GM23338 (cell line): Measurements from ENCODE around the gene FHIT. TPM values are rescaled to one million over a fixed set of nuclear protein-coding genes. Genes with fewer than 3 reads are reported as not detected.

ENCODE experiments used
- ATAC-seq: fragments of 200-7000 bp; cut with Tn5 transposase; 3 replicates; pipeline ENCODE4 v1.9.1; 2020
- DNase-seq: peaks from one replicate; pipeline ENCODE4 v3.0.0-alpha.2; 2015; ENCODE audit warnings: low spot score
- H2AFZ ChIP-seq: fragments of 200-600 bp; sonication (generic); 2 replicates; pipeline ENCODE4 v1.8.0; 2016; ENCODE audit warnings: antibody characterized with exemption, mild to moderate bottlenecking, moderate library complexity
- H3F3A ChIP-seq: fragments of 200-600 bp; sonication (generic); replicated peaks from 2 replicates; pipeline ENCODE4 v1.8.0; 2017; ENCODE audit warnings: antibody characterized with exemption, mixed run types, low read depth
- H3K27ac ChIP-seq: fragments of 200-600 bp; sonication (generic); 2 replicates; pipeline ENCODE4 v1.6.1; 2016; ENCODE audit warnings: low read depth
- H3K27me3 ChIP-seq: fragments of 200-600 bp; sonication (generic); 2 replicates; pipeline ENCODE4 v1.8.0; 2016; ENCODE audit warnings: mild to moderate bottlenecking, mixed run types, moderate library complexity; ENCODE audit not compliant: insufficient read depth
- H3K36me3 ChIP-seq: fragments of 200-600 bp; sonication (generic); 2 replicates; pipeline ENCODE4 v1.8.0; 2016; ENCODE audit warnings: mild to moderate bottlenecking; ENCODE audit not compliant: insufficient read depth
- H3K4me1 ChIP-seq: fragments of 200-600 bp; sonication (generic); 2 replicates; pipeline ENCODE4 v1.8.0; 2016; ENCODE audit warnings: mild to moderate bottlenecking, moderate library complexity; ENCODE audit not compliant: insufficient read depth
- H3K4me2 ChIP-seq: fragments of 200-600 bp; sonication (generic); 2 replicates; pipeline ENCODE4 v1.7.1; 2017; ENCODE audit warnings: mixed run types
- H3K4me3 ChIP-seq: fragments of 200-600 bp; sonication (generic); 2 replicates; pipeline ENCODE4 v1.6.1; 2016; ENCODE audit warnings: mixed run types
- H3K79me2 ChIP-seq: fragments of 200-600 bp; sonication (generic); replicated peaks from 2 replicates; pipeline ENCODE4 v1.8.0; 2017; ENCODE audit warnings: mild to moderate bottlenecking; ENCODE audit not compliant: insufficient read depth
- H3K9me2 ChIP-seq: fragments of 200-600 bp; sonication (generic); 2 replicates; pipeline ENCODE4 v1.8.0; 2017; ENCODE audit not compliant: insufficient read depth
- H4K20me1 ChIP-seq: fragments of 200-600 bp; sonication (generic); replicated peaks from 2 replicates; pipeline ENCODE4 v1.8.0; 2017; ENCODE audit warnings: mild to moderate bottlenecking; ENCODE audit not compliant: insufficient read depth
- H3K27ac Mint-ChIP-seq: 2 replicates; pipeline ENCODE4 v1.8.0; 2020; ENCODE audit warnings: inconsistent platforms, mild to moderate bottlenecking, moderate library complexity, mixed read lengths
- H3K27me3 Mint-ChIP-seq: 3 replicates; pipeline ENCODE4 v1.8.0; 2022; ENCODE audit warnings: low read depth, mild to moderate bottlenecking, moderate library complexity, mixed read lengths, inconsistent platforms; ENCODE audit not compliant: insufficient read depth, poor library complexity
- H3K36me3 Mint-ChIP-seq: 3 replicates; pipeline ENCODE4 v1.8.0; 2021; ENCODE audit warnings: low read depth, mild to moderate bottlenecking, inconsistent platforms, moderate library complexity, mixed read lengths
- H3K4me1 Mint-ChIP-seq: 3 replicates; pipeline ENCODE4 v1.8.0; 2020; ENCODE audit warnings: mild to moderate bottlenecking, inconsistent platforms, mixed read lengths
- H3K4me3 Mint-ChIP-seq: 3 replicates; pipeline ENCODE4 v1.8.0; 2021; ENCODE audit warnings: moderate library complexity, mild to moderate bottlenecking, inconsistent platforms, mixed read lengths
- H3K9me3 Mint-ChIP-seq: 3 replicates; pipeline ENCODE4 v1.8.0; 2020; ENCODE audit warnings: moderate library complexity, mild to moderate bottlenecking, inconsistent platforms, mixed read lengths
- CREB1 ChIP-seq: fragments of 250-450 bp; sonication (Bioruptor Pico); IDR thresholded peaks from 2 replicates; pipeline ENCODE4 v1.5.0; 2020; ENCODE audit warnings: low read depth, mild to moderate bottlenecking, moderate library complexity
- ZNF114 ChIP-seq: fragments of 250-450 bp; sonication (Bioruptor Pico); IDR thresholded peaks from 2 replicates; pipeline ENCODE4 v1.5.0; 2020; ENCODE audit warnings: mild to moderate bottlenecking, moderate library complexity
- ZNF331 ChIP-seq: fragments of 250-450 bp; sonication (Bioruptor Pico); IDR thresholded peaks from 2 replicates; pipeline ENCODE4 v1.5.0; 2020; ENCODE audit warnings: low read depth, mild to moderate bottlenecking, moderate library complexity
- ZNF462 ChIP-seq: fragments of 250-450 bp; sonication (Bioruptor Pico); IDR thresholded peaks from 2 replicates; pipeline ENCODE4 v1.5.0; 2020; ENCODE audit warnings: mild to moderate bottlenecking, moderate library complexity
- polyA plus RNA-seq: library from polyadenylated mRNA; unstranded; fragments of >200 nt; fragmentation: Nextera tagmentation; extraction: Ambion mirVana; gene quantifications from 2 replicates; pipeline ENCODE4 v1.2.1, GENCODE V29; 2016
- total RNA-seq: library from RNA; depleted of rRNA; stranded (reverse); fragments of >200 nt; shearing (Covaris generic); gene quantifications from 2 replicates; pipeline ENCODE4 v1.2.3, GENCODE V29; 2014
- TF ChIP-seq, protein P1 (sequence below): IDR thresholded peaks from 2 replicates; pipeline ENCODE4 v1.6.1; 2016; ENCODE audit warnings: antibody characterized with exemption
- TF ChIP-seq, protein P2 (sequence below), 2 experiments: fragments of 200-600 bp in 1 of 2; sonication (generic) in 1 of 2; conservative IDR thresholded peaks; 2 replicates each; pipeline versions ENCODE4 v1.5.1 to v1.6.1; 2016 to 2017; ENCODE audit warnings: antibody characterized with exemption in 2 of 2, low read depth in 2 of 2, mild to moderate bottlenecking in 2 of 2, moderate library complexity in 1 of 2

The FHIT gene
- total and polyA plus RNA-seq, 2 experiments from 2014 or later, result 3.0 to 8.3 TPM

DNA sequence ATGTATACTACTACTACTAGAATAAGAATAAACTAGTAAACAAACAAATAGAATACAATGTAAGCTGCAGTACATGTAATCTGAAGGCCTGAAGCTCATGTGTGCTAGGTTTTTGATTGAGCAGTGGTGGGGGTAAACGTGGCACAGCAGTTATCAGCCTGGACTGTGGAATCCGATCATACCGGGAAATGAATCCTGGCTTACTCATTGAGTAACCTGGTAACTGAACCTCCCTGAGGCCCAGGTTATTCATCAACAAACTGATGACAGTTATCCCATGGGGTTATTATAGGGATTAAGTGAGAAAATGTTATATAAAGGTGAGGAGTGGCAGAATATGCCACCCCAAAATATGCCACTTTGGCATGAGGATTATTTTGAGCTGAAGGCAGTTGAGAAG is 339.1 kb downstream of the FHIT start (continued):
- TF ChIP-seq, protein P1, sequence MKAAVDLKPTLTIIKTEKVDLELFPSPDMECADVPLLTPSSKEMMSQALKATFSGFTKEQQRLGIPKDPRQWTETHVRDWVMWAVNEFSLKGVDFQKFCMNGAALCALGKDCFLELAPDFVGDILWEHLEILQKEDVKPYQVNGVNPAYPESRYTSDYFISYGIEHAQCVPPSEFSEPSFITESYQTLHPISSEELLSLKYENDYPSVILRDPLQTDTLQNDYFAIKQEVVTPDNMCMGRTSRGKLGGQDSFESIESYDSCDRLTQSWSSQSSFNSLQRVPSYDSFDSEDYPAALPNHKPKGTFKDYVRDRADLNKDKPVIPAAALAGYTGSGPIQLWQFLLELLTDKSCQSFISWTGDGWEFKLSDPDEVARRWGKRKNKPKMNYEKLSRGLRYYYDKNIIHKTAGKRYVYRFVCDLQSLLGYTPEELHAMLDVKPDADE, result no peak
- TF ChIP-seq ZNF462, result no peak
- no peak for TF ChIP-seq CREB1 (CRISPR knock-in tag)

DNA sequence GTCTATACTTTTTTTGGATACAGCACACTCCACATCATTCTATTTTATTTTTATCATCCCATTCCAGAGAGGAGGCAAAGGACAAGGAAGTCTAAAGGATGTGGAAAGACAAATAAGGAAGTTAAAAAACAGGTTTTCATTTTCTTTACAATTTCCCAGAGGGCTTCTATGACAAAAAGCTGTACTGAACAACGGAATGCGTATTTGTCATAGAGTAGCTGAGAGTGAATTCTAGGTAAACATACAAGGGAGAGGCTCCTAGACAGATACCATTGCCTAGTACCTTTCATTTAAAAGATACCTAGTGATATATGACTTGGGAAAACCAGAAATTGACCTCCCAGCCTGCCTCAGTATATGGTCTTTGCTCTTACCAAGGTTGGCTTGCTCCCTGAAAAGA is 341.7 kb downstream of the FHIT start:
- ATAC-seq, result no peak
- Histone ChIP-seq H3K79me2 (no peaks in the 10 kb centered on the region), H3K4me3 (no peak overlapping the region), H3K4me1 (no peaks in the 10 kb centered on the region), H3F3A (no peaks in the 10 kb centered on the region), H3K4me2 (no peak overlapping the region), H3K36me3 (no peaks in the 10 kb centered on the region), H4K20me1 (no peaks in the 10 kb centered on the region), H3K9me2 (no peaks in the 10 kb centered on the region), H3K27ac (no peak overlapping the region), H3K27me3 (no peaks in the 10 kb centered on the region), H2AFZ (no peak overlapping the region)
- peaks cover 3% of the 10 kb centered on the region; the same call in 1 of the 3 replicates for H3K9me3 Mint-ChIP-seq
- no peak for DNase-seq
- no peaks in the 10 kb centered on the region for H3K4me1 Mint-ChIP-seq
- TF ChIP-seq ZNF331 (CRISPR knock-in tag), result no peak
- no peak for TF ChIP-seq ZNF114 (CRISPR knock-in tag)
- TF ChIP-seq, protein P2, sequence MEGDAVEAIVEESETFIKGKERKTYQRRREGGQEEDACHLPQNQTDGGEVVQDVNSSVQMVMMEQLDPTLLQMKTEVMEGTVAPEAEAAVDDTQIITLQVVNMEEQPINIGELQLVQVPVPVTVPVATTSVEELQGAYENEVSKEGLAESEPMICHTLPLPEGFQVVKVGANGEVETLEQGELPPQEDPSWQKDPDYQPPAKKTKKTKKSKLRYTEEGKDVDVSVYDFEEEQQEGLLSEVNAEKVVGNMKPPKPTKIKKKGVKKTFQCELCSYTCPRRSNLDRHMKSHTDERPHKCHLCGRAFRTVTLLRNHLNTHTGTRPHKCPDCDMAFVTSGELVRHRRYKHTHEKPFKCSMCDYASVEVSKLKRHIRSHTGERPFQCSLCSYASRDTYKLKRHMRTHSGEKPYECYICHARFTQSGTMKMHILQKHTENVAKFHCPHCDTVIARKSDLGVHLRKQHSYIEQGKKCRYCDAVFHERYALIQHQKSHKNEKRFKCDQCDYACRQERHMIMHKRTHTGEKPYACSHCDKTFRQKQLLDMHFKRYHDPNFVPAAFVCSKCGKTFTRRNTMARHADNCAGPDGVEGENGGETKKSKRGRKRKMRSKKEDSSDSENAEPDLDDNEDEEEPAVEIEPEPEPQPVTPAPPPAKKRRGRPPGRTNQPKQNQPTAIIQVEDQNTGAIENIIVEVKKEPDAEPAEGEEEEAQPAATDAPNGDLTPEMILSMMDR (conservative IDR thresholded peaks at IDR 0.05; ENCODE audit: low read depth in 2 of 2), result no peak
- peaks cover 4% of the 10 kb centered on the region; the same call in 2 of the 3 replicates for H3K36me3 Mint-ChIP-seq
- H3K27ac Mint-ChIP-seq, result no peak overlapping the region
- no peaks in the 10 kb centered on the region for H3K27me3 Mint-ChIP-seq
- H3K4me3 Mint-ChIP-seq, result no peak overlapping the region
